H9 (cell line): Measurements from ENCODE around the gene MTG1. TPM values are rescaled to one million over a fixed set of nuclear protein-coding genes. Genes with fewer than 3 reads are reported as not detected.

Source experiments
- DNase-seq: peaks from one replicate; pipeline ENCODE4 v3.0.0-alpha.2; 2017
- H2AFZ ChIP-seq: one replicate; pipeline ENCODE4 v1.6.1; 2013; ENCODE audit warnings: mild to moderate bottlenecking, low read length, control low read depth, moderate library complexity
- H2AK5ac ChIP-seq: 2 replicates; pipeline ENCODE4 v1.6.1; 2013; ENCODE audit warnings: low read length, control low read depth, mixed read lengths; ENCODE audit not compliant: insufficient read length
- H2BK120ac ChIP-seq: one replicate; pipeline ENCODE4 v1.6.1; 2013; ENCODE audit warnings: low read depth, mild to moderate bottlenecking, low read length, control low read depth, inconsistent platforms; ENCODE audit not compliant: poor library complexity, severe bottlenecking
- H2BK12ac ChIP-seq: 2 replicates; pipeline ENCODE4 v1.6.1; 2013; ENCODE audit warnings: low read length, control low read depth, mixed read lengths, low read depth; ENCODE audit not compliant: insufficient read length
- H2BK15ac ChIP-seq: 2 replicates; pipeline ENCODE4 v1.6.1; 2013; ENCODE audit warnings: low read depth, low read length, control low read depth
- H2BK20ac ChIP-seq: one replicate; pipeline ENCODE4 v1.6.1; 2013; ENCODE audit warnings: low read depth, mild to moderate bottlenecking, low read length, control low read depth, inconsistent platforms; ENCODE audit not compliant: poor library complexity, severe bottlenecking
- H2BK5ac ChIP-seq: 2 replicates; pipeline ENCODE4 v1.6.1; 2013; ENCODE audit warnings: low read length, control low read depth, mixed read lengths; ENCODE audit not compliant: insufficient read length
- H3K14ac ChIP-seq: 2 replicates; pipeline ENCODE4 v1.6.1; 2013; ENCODE audit warnings: low read length, control low read depth; ENCODE audit not compliant: insufficient read depth
- H3K18ac ChIP-seq: 2 replicates; pipeline ENCODE4 v1.6.1; 2013; ENCODE audit warnings: low read depth, mild to moderate bottlenecking, mixed read lengths, low read length, control low read depth; ENCODE audit not compliant: insufficient read length
- H3K23ac ChIP-seq: 2 replicates; pipeline ENCODE4 v1.6.1; 2013; ENCODE audit warnings: low read length, control low read depth, mixed read lengths, low read depth; ENCODE audit not compliant: insufficient read length
- H3K23me2 ChIP-seq: 2 replicates; pipeline ENCODE4 v1.6.1; 2013; ENCODE audit warnings: low read depth, mild to moderate bottlenecking, mixed read lengths, low read length, control low read depth; ENCODE audit not compliant: insufficient read length, poor library complexity, severe bottlenecking
- H3K27ac ChIP-seq: 2 replicates; pipeline ENCODE4 v1.5.1; 2013; ENCODE audit warnings: low read length, control low read depth, mixed read lengths, low read depth; ENCODE audit not compliant: insufficient read length
- H3K27me3 ChIP-seq: 2 replicates; pipeline ENCODE4 v1.6.1; 2013; ENCODE audit warnings: low read length, control low read depth, inconsistent platforms; ENCODE audit not compliant: insufficient read depth
- H3K4ac ChIP-seq: 2 replicates; pipeline ENCODE4 v1.6.1; 2013; ENCODE audit warnings: low read depth, mild to moderate bottlenecking, control low read depth, inconsistent platforms, low read length, moderate library complexity
- H3K4me1 ChIP-seq: 2 replicates; pipeline ENCODE4 v1.6.1; 2013; ENCODE audit warnings: low read length, control low read depth, inconsistent platforms; ENCODE audit not compliant: insufficient read depth
- H3K4me2 ChIP-seq: 2 replicates; pipeline ENCODE4 v1.6.1; 2013; ENCODE audit warnings: low read length, control low read depth, mixed read lengths; ENCODE audit not compliant: insufficient read length, insufficient read depth
- H3K56ac ChIP-seq: 2 replicates; pipeline ENCODE4 v1.6.1; 2013; ENCODE audit warnings: low read depth, mild to moderate bottlenecking, mixed read lengths, low read length, control low read depth; ENCODE audit not compliant: insufficient read length
- H3K79me1 ChIP-seq: 2 replicates; pipeline ENCODE4 v1.6.1; 2013; ENCODE audit warnings: low read depth, mild to moderate bottlenecking, moderate library complexity, low read length, control low read depth, inconsistent platforms; ENCODE audit not compliant: insufficient read depth, poor library complexity, severe bottlenecking
- H3K79me2 ChIP-seq: 2 replicates; pipeline ENCODE4 v1.6.1; 2013; ENCODE audit warnings: low read length, control low read depth, inconsistent platforms; ENCODE audit not compliant: insufficient read depth
- H3K9ac ChIP-seq: 2 replicates; pipeline ENCODE4 v1.6.1; 2013; ENCODE audit warnings: low read length, control low read depth, mixed read lengths; ENCODE audit not compliant: insufficient read length; ENCODE audit errors: extremely low read depth
- H3K9me3 ChIP-seq: one replicate; pipeline ENCODE4 v1.6.1; 2013; ENCODE audit warnings: low read depth, low read length, inconsistent platforms; ENCODE audit not compliant: control insufficient read depth
- H3T11ph ChIP-seq: one replicate; pipeline ENCODE4 v1.6.1; 2013; ENCODE audit warnings: mild to moderate bottlenecking, low read length, control low read depth, inconsistent platforms
- H4K20me1 ChIP-seq: one replicate; pipeline ENCODE4 v1.6.1; 2013; ENCODE audit not compliant: control insufficient read depth, insufficient read length, insufficient read depth
- H4K5ac ChIP-seq: 2 replicates; pipeline ENCODE4 v1.6.1; 2013; ENCODE audit warnings: low read depth, mild to moderate bottlenecking, mixed read lengths, low read length, control low read depth; ENCODE audit not compliant: insufficient read length
- H4K8ac ChIP-seq: replicated peaks from 2 replicates; pipeline ENCODE4 v1.6.1; 2013; ENCODE audit warnings: low read length, control low read depth, mixed read lengths, low read depth; ENCODE audit not compliant: insufficient read length
- H4K91ac ChIP-seq: 2 replicates; pipeline ENCODE4 v1.6.1; 2013; ENCODE audit warnings: low read depth, mild to moderate bottlenecking, moderate library complexity, mixed read lengths, low read length, control low read depth; ENCODE audit not compliant: insufficient read length
- H3K27ac Mint-ChIP-seq, 3 experiments: 2 replicates in 2 of 3; 3 replicates in 1 of 3; pipeline ENCODE4 v1.8.0; 2020 to 2021; ENCODE audit warnings: mixed read lengths in 3 of 3, mild to moderate bottlenecking in 1 of 3, moderate library complexity in 1 of 3
- H3K27me3 Mint-ChIP-seq: 2 replicates; pipeline ENCODE4 v1.8.0; 2021; ENCODE audit warnings: low read depth, mild to moderate bottlenecking, moderate library complexity, mixed read lengths
- H3K36me3 Mint-ChIP-seq, 3 experiments: 2 replicates in 2 of 3; 3 replicates in 1 of 3; pipeline ENCODE4 v1.8.0; 2020 to 2021; ENCODE audit warnings: low read depth in 3 of 3, mixed read lengths in 3 of 3; ENCODE audit not compliant: insufficient read depth in 1 of 3
- H3K4me1 Mint-ChIP-seq, 2 experiments: 2 replicates each; pipeline ENCODE4 v1.8.0; 2020; ENCODE audit warnings: mixed read lengths in 2 of 2
- H3K4me3 Mint-ChIP-seq, 2 experiments: 2 replicates in 1 of 2; 3 replicates in 1 of 2; pipeline ENCODE4 v1.8.0; 2020 to 2021; ENCODE audit warnings: mild to moderate bottlenecking in 2 of 2, mixed read lengths in 2 of 2, moderate library complexity in 1 of 2
- H3K9me3 Mint-ChIP-seq, 2 experiments: 2 replicates in 1 of 2; 3 replicates in 1 of 2; pipeline ENCODE4 v1.8.0; 2020; ENCODE audit warnings: mild to moderate bottlenecking in 2 of 2, mixed read lengths in 2 of 2, moderate library complexity in 1 of 2
- total RNA-seq: library from RNA; stranded (reverse); gene quantifications from 2 replicates; pipeline ENCODE4 v1.2.1, GENCODE V29; 2021
- TF ChIP-seq, protein P1 (sequence below): fragments of 200-600 bp; sonication (generic); conservative IDR thresholded peaks from 3 replicates; pipeline ENCODE4 v1.8.0; 2021; ENCODE audit warnings: antibody characterized with exemption, mild to moderate bottlenecking

The MTG1 gene
- total RNA-seq, 1 experiment from 2014 or later = 65.3 TPM

GRCh38 chr10:133448120-133448519 lies 54.2 kb downstream of the MTG1 start:
- Histone ChIP-seq H3K14ac (no peak overlapping the region), H3K4me1 (no peaks in the 10 kb centered on the region), H3K9me3 (peaks cover 75% of the 10 kb centered on the region), H2BK15ac (no peak overlapping the region), H2BK20ac (no peak overlapping the region), H3K23me2 (no peaks in the 10 kb centered on the region), H3K18ac (no peak overlapping the region), H2BK12ac (no peak overlapping the region), H3K23ac (no peak overlapping the region), H4K5ac (no peak overlapping the region), H3K4me2 (no peak overlapping the region), H3K27me3 (no peaks in the 10 kb centered on the region), H4K20me1 (no peaks in the 10 kb centered on the region), H3T11ph (no peak overlapping the region), H3K4ac (no peak overlapping the region), H3K79me1 (no peaks in the 10 kb centered on the region), H3K79me2 (no peaks in the 10 kb centered on the region), H2AK5ac (no peak overlapping the region), H4K8ac (no peak overlapping the region), H2AFZ (no peak overlapping the region), H3K56ac (no peak overlapping the region), H4K91ac (no peak overlapping the region), H2BK120ac (no peak overlapping the region), H3K9ac (no peak overlapping the region), H3K27ac (no peak overlapping the region), H2BK5ac (no peak overlapping the region)
- Mint-ChIP-seq H3K4me1 (no peaks in the 10 kb centered on the region), H3K4me3 (no peak overlapping the region), H3K27me3 (peaks cover 8% of the 10 kb centered on the region), H3K9me3 (peaks cover 80 to 93% of the 10 kb centered on the region in 2 experiments), H3K27ac (no peak overlapping the region), H3K36me3 (peaks cover 7 to 41% (median 20%) of the 10 kb centered on the region in 3 experiments)
- no peak for DNase-seq
- TF ChIP-seq, protein P1, sequence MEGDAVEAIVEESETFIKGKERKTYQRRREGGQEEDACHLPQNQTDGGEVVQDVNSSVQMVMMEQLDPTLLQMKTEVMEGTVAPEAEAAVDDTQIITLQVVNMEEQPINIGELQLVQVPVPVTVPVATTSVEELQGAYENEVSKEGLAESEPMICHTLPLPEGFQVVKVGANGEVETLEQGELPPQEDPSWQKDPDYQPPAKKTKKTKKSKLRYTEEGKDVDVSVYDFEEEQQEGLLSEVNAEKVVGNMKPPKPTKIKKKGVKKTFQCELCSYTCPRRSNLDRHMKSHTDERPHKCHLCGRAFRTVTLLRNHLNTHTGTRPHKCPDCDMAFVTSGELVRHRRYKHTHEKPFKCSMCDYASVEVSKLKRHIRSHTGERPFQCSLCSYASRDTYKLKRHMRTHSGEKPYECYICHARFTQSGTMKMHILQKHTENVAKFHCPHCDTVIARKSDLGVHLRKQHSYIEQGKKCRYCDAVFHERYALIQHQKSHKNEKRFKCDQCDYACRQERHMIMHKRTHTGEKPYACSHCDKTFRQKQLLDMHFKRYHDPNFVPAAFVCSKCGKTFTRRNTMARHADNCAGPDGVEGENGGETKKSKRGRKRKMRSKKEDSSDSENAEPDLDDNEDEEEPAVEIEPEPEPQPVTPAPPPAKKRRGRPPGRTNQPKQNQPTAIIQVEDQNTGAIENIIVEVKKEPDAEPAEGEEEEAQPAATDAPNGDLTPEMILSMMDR = no peak
